Panc1 (cell line): ENCODE measurements around the gene PDLIM7.

Experiments used
- POLR2AphosphoS5 ChIP-seq: IDR thresholded peaks from 2 replicates; pipeline ENCODE4 v1.6.1; 2012; ENCODE audit warnings: mild to moderate bottlenecking, low read depth, low read length, moderate library complexity
- SIN3A ChIP-seq: IDR thresholded peaks from 2 replicates; pipeline ENCODE4 v1.6.1; 2012; ENCODE audit warnings: low read depth, mild to moderate bottlenecking, low read length, moderate library complexity, borderline replicate concordance; ENCODE audit not compliant: insufficient read depth
- TCF7L2 ChIP-seq: IDR thresholded peaks from 2 replicates; pipeline ENCODE4 v1.6.1; 2011; ENCODE audit warnings: mild to moderate bottlenecking, low read depth, low read length, inconsistent platforms
- TF ChIP-seq, protein P1 (sequence below): fragments of 450-650 bp; IDR thresholded peaks from 2 replicates; pipeline ENCODE4 v1.5.1; 2017; ENCODE audit warnings: mild to moderate bottlenecking
- TF ChIP-seq, protein P2 (sequence below), 2 experiments: IDR thresholded peaks; 2 replicates each; pipeline ENCODE4 v1.6.1; 2011 to 2012; ENCODE audit warnings: low read depth in 2 of 2, control low read depth in 1 of 2, low read length in 1 of 2, mild to moderate bottlenecking in 1 of 2, moderate library complexity in 1 of 2; ENCODE audit not compliant: insufficient read depth in 1 of 2

DNA sequence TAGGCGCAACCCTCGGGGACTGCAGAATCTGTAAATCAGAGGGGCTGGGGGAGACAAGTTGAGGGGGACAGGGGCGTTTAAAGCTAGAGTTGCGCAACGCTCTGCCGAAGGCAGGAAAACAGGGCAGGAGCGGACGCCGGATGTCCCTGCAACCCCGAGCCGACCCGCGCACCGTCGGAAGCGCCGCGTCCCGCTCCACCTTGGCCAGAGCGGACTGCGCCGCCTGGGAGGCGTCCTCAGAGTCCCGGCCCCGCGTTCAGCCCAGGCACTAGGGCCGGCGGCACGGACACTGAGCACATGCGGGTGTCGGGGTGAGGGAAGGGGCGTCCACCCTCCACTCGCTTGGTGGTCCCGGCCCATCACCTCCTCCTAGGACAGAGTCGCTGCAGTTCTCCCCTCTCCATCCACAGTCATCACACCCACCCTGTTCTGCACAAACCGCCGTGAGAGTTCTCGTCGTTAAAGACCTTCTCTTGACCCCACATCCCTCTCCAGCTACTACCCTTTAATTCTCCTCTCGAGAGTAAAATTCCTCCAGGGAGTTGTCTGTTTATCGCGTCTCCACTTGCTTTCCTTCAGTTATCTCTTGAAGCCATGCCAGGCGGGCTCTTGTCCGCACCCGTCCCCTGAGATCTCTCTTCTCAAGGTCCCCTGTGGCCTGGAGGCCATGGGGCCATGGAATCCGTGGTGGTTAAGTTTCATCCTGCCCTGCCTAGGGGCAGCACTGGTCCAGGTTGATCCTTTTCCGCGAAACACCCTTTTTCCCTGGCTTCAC lies 796 bp upstream of the PDLIM7 start:
- TF ChIP-seq POLR2AphosphoS5, result no peak
- TF ChIP-seq, protein P1, sequence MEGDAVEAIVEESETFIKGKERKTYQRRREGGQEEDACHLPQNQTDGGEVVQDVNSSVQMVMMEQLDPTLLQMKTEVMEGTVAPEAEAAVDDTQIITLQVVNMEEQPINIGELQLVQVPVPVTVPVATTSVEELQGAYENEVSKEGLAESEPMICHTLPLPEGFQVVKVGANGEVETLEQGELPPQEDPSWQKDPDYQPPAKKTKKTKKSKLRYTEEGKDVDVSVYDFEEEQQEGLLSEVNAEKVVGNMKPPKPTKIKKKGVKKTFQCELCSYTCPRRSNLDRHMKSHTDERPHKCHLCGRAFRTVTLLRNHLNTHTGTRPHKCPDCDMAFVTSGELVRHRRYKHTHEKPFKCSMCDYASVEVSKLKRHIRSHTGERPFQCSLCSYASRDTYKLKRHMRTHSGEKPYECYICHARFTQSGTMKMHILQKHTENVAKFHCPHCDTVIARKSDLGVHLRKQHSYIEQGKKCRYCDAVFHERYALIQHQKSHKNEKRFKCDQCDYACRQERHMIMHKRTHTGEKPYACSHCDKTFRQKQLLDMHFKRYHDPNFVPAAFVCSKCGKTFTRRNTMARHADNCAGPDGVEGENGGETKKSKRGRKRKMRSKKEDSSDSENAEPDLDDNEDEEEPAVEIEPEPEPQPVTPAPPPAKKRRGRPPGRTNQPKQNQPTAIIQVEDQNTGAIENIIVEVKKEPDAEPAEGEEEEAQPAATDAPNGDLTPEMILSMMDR, result no peak
- no peak for TF ChIP-seq TCF7L2
- TF ChIP-seq, protein P2, sequence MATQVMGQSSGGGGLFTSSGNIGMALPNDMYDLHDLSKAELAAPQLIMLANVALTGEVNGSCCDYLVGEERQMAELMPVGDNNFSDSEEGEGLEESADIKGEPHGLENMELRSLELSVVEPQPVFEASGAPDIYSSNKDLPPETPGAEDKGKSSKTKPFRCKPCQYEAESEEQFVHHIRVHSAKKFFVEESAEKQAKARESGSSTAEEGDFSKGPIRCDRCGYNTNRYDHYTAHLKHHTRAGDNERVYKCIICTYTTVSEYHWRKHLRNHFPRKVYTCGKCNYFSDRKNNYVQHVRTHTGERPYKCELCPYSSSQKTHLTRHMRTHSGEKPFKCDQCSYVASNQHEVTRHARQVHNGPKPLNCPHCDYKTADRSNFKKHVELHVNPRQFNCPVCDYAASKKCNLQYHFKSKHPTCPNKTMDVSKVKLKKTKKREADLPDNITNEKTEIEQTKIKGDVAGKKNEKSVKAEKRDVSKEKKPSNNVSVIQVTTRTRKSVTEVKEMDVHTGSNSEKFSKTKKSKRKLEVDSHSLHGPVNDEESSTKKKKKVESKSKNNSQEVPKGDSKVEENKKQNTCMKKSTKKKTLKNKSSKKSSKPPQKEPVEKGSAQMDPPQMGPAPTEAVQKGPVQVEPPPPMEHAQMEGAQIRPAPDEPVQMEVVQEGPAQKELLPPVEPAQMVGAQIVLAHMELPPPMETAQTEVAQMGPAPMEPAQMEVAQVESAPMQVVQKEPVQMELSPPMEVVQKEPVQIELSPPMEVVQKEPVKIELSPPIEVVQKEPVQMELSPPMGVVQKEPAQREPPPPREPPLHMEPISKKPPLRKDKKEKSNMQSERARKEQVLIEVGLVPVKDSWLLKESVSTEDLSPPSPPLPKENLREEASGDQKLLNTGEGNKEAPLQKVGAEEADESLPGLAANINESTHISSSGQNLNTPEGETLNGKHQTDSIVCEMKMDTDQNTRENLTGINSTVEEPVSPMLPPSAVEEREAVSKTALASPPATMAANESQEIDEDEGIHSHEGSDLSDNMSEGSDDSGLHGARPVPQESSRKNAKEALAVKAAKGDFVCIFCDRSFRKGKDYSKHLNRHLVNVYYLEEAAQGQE (IDR thresholded peaks at IDR 0.05; ENCODE audit: insufficient read depth in 1 of 2, low read depth in 2 of 2, low read length in 1 of 2), result no peak
- TF ChIP-seq SIN3A, result no peak
